K562 (cell line): ENCODE results near the gene IKZF4. TPM values are rescaled to one million over a fixed set of nuclear protein-coding genes. Genes with fewer than 3 reads are reported as not detected.

Source experiments
- ATAC-seq: fragments of 200-7000 bp; cut with Tn5 transposase; 3 replicates; pipeline ENCODE4 v1.9.1; 2020; ENCODE audit warnings: moderate library complexity
- BruUV-seq: library from RNA; stranded (reverse); fragments of 400-500 nt; replicated peaks from 2 replicates; lab custom pipeline; 2021; lab: Mats Ljungman, UMichigan
- CTCF ChIA-PET: fragments of 300-600 bp; formaldehyde crosslinking; extraction: SDS; loops from one replicate; lab custom pipeline; 2021; ENCODE audit warnings: low intra/inter-chr PET ratio; lab: Yijun Ruan, JAX
- POLR2A ChIA-PET: fragments of 300-600, 350-650 bp; sonication (Branson Sonifier 250); formaldehyde crosslinking; extraction: SDS; loops from one replicate; lab custom pipeline; 2021; ENCODE audit warnings: antibody characterized with exemption, inconsistent platforms; lab: Yijun Ruan, JAX
- DNase-seq, 4 experiments: peaks; one replicate each; pipeline versions ENCODE4 v3.0.0 to v3.0.0-alpha.2; 2011 to 2018; ENCODE audit warnings: low spot score in 3 of 4, mixed read lengths in 3 of 4; ENCODE audit errors: extremely low read depth in 1 of 4
- FAIRE-seq: peaks from 2 replicates; lab custom pipeline; 2011; peaks lifted over from hg19 to GRCh38; lab: Jason Lieb, UNC
- H2AFZ ChIP-seq: 2 replicates; pipeline ENCODE4 v1.6.0; 2011; ENCODE audit warnings: low read depth, low read length, control low read depth, inconsistent platforms
- H3K27ac ChIP-seq: fragments of 200-600 bp; 3 replicates; pipeline ENCODE4 v1.8.0; 2011; ENCODE audit warnings: low read depth, mild to moderate bottlenecking, control low read depth, inconsistent platforms, low read length, moderate library complexity, mixed read lengths; ENCODE audit errors: extremely low read depth
- H3K27me3 ChIP-seq, 2 experiments: fragments of 300-600 bp in 1 of 2; 2 replicates in 1 of 2; 3 replicates in 1 of 2; pipeline versions ENCODE4 v1.6.0 to v1.8.0; 2011; ENCODE audit warnings: inconsistent platforms in 2 of 2, low read length in 2 of 2, mild to moderate bottlenecking in 1 of 2, mixed read lengths in 1 of 2, moderate library complexity in 1 of 2; ENCODE audit not compliant: control insufficient read depth in 2 of 2, insufficient read depth in 2 of 2
- H3K36me3 ChIP-seq: fragments of 300-600 bp; 3 replicates; pipeline ENCODE4 v1.8.0; 2011; ENCODE audit warnings: mild to moderate bottlenecking, low read length, inconsistent platforms; ENCODE audit not compliant: control insufficient read depth, insufficient read depth
- H3K4me1 ChIP-seq, 2 experiments: fragments of 200-600 bp in 1 of 2; replicated peaks in 1 of 2; 2 replicates in 1 of 2; 3 replicates in 1 of 2; pipeline versions ENCODE4 v1.5.1 to v1.8.0; 2011; ENCODE audit warnings: inconsistent platforms in 2 of 2, low read length in 2 of 2, mild to moderate bottlenecking in 1 of 2, mixed read lengths in 1 of 2, moderate library complexity in 1 of 2; ENCODE audit not compliant: control insufficient read depth in 2 of 2, insufficient read depth in 2 of 2
- H3K4me2 ChIP-seq: 2 replicates; pipeline ENCODE4 v1.6.1; 2011; ENCODE audit warnings: low read length, control low read depth, inconsistent platforms, mixed read lengths; ENCODE audit not compliant: insufficient read depth
- H3K4me3 ChIP-seq: fragments of 200-600 bp; sonication (generic), shearing (Covaris generic); 2 replicates; pipeline ENCODE4 v1.5.1; 2016; ENCODE audit warnings: control low read depth, inconsistent platforms
- H3K79me2 ChIP-seq: fragments of 200-600 bp; 3 replicates; pipeline ENCODE4 v1.8.0; 2011; ENCODE audit warnings: low read length, inconsistent platforms; ENCODE audit not compliant: control insufficient read depth, insufficient read depth
- H3K9ac ChIP-seq, 2 experiments: 2 replicates each; pipeline versions ENCODE4 v1.6.0 to v1.6.1; 2011; ENCODE audit warnings: low read depth in 2 of 2, low read length in 2 of 2, control low read depth in 1 of 2, inconsistent platforms in 1 of 2, mild to moderate bottlenecking in 1 of 2, mixed read lengths in 1 of 2; ENCODE audit not compliant: insufficient read depth in 1 of 2
- H3K9me1 ChIP-seq: one replicate; pipeline ENCODE4 v1.6.0; 2011; ENCODE audit warnings: inconsistent platforms, mild to moderate bottlenecking, low read length, moderate library complexity; ENCODE audit not compliant: control insufficient read depth, insufficient read depth
- H3K9me3 ChIP-seq: replicated peaks from 2 replicates; pipeline ENCODE4 v1.5.1; 2011; ENCODE audit warnings: low read depth, low read length, inconsistent platforms; ENCODE audit not compliant: control insufficient read depth, insufficient read depth
- H4K20me1 ChIP-seq: replicated peaks from 2 replicates; pipeline ENCODE4 v1.6.1; 2011; ENCODE audit warnings: low read length, inconsistent platforms, mixed read lengths; ENCODE audit not compliant: control insufficient read depth, insufficient read depth
- CC2D1A ChIP-seq: fragments of 450-650 bp; IDR thresholded peaks from 2 replicates; pipeline ENCODE4 v1.6.1; 2017; ENCODE audit warnings: mild to moderate bottlenecking
- MAX ChIP-seq: sonication (generic); formaldehyde crosslinking; IDR thresholded peaks from 2 replicates; pipeline ENCODE4 v1.9.0; 2022; ENCODE audit warnings: mild to moderate bottlenecking, missing genetic modification reagents
- WGBS: fragments of 100-300 bp; shearing (Covaris generic); methylation state at CpG from one replicate; pipeline ENCODE4 v1.1.6; 2016; ENCODE audit warnings: low coverage, mixed read lengths; ENCODE audit not compliant: insufficient coverage; ENCODE audit errors: missing lambda C conversion rate; 5-methylcytosine and 5-hydroxymethylcytosine counted together
- in situ Hi-C: fragments of 300-500 bp; cut with MboI; formaldehyde crosslinking; loops from 4 replicates; pipeline ENCODE4 v1.15.0; 2018; ENCODE audit warnings: inconsistent platforms, mixed read lengths
- intact Hi-C: fragments of 100-400 bp; cut with micrococcal nuclease; formaldehyde crosslinking; loops from 2 replicates; pipeline ENCODE4 v1.14.2; 2022
- polyA plus RNA-seq, 8 experiments: library from polyadenylated mRNA; depleted of rRNA in 4 of 8; stranded (reverse) in 5 of 8; unstranded in 3 of 8; fragments of >200 nt; fragmentation: Nextera tagmentation in 2 of 8; fragmentation: Illumina TruSeq in 1 of 8; extraction: Ambion mirVana in 2 of 8; extraction: Trizol in 1 of 8; gene quantifications; 2 replicates each; pipeline versions ENCODE4 v1.2.1 to v1.2.3, GENCODE V29; 2011 to 2014; ENCODE audit warnings: inconsistent platforms in 1 of 8, missing spikeins in 1 of 8
- total RNA-seq, 7 experiments: library from RNA; depleted of rRNA in 6 of 7; stranded (reverse); fragments of >200 nt in 6 of 7; fragmentation: Illumina TruSeq in 2 of 7; extraction: Trizol in 2 of 7; gene quantifications; 2 replicates each; pipeline versions ENCODE4 v1.2.1 to v1.2.3, GENCODE V29; 2011 to 2021; ENCODE audit warnings: low replicate concordance in 1 of 7

IKZF4 gene
- total and polyA plus RNA-seq, 9 of the 15 experiments (the other 6 are each of a cell fraction or from before 2014, with no cell fraction given): 1.9 to 16.3 (median 3.6) TPM

GRCh38 chr12:56004211-56004610 lies 16.6 kb upstream of the IKZF4 start:
- FAIRE-seq (no peak), DNase-seq (no peak), ATAC-seq (no peak)
- BruUV-seq: no TSS peak
- no peaks in the 10 kb centered on the region for H4K20me1 ChIP-seq
- H3K4me1 ChIP-seq: peaks cover 17 to 40% of the 10 kb centered on the region in 2 experiments
- CTCF ChIA-PET: no interaction called here
- no peak overlapping the region for H3K4me3 ChIP-seq
- in situ Hi-C loops (no loop called here), intact Hi-C loops (no loop called here)
- TF ChIP-seq MAX (CRISPR knock-in tag): peak; percentile 47; the same call in 1 of the 2 replicates
- TF ChIP-seq CC2D1A: no peak
- H3K79me2 ChIP-seq: no peaks in the 10 kb centered on the region
- H3K9me3 ChIP-seq: no peaks in the 10 kb centered on the region
- no peak overlapping the region for H2AFZ ChIP-seq
- peaks cover 35% of the 10 kb centered on the region for H3K36me3 ChIP-seq
- 0 out of 3 replicates have a peak overlapping the region, but pooled peaks have one; percentile 8 for H3K27ac ChIP-seq
- H3K9me1 ChIP-seq: no peaks in the 10 kb centered on the region
- H3K9ac ChIP-seq: peak overlapping the region in 1 of 2 experiments; percentile 41; a peak in 1 of 4 replicates
- POLR2A ChIA-PET: no interaction called here
- no peaks in the 10 kb centered on the region for H3K27me3 ChIP-seq
- 91% methylated on average over 10 of the region's 10 CpGs for WGBS
- H3K4me2 ChIP-seq: no peak overlapping the region
